Right ventricle myocardium inferior (tissue), 1 donor: Measurements from ENCODE around the gene ZNF639. TPM values are rescaled to one million over a fixed set of nuclear protein-coding genes. Genes with fewer than 3 reads are reported as not detected.
"Not testable (repeated sequence)": the region's sequence is repeated elsewhere in the genome, so short reads cannot be mapped to it uniquely, and the experiment has no call there.

Source experiments
- ATAC-seq: fragments of 200-7000 bp; cut with Tn5 transposase; one replicate; pipeline ENCODE4 v1.9.1; 2020; ENCODE audit warnings: mild to moderate bottlenecking, moderate library complexity
- DNase-seq: peaks from one replicate; pipeline ENCODE4 v3.0.0; 2021; ENCODE audit errors: missing footprints
- intact Hi-C: fragments of 100-400 bp; cut with DNase I; formaldehyde crosslinking; loops from one replicate; pipeline ENCODE4 v1.11.0; 2022
- total RNA-seq: library from RNA; stranded (reverse); fragmentation: NEBNext Ultra II Directional; extraction: Animal tissue kit (Norgen Biotek cat#: 25700); gene quantifications from one replicate; pipeline ENCODE4 v1.2.1, GENCODE V29; 2021
- donor health status: DM: no; HTN: yes; CAD: no; lungs with severe emphysema.

ZNF639 gene
- total RNA-seq, 1 donor from 2014 or later, result 31.2 TPM

GRCh38 chr3:179304605-179305004, 18.2 kb upstream of the ZNF639 start:
- intact Hi-C loops, result no loop called here
- DNase-seq (no peak), ATAC-seq (no peak)

- intact Hi-C loops, ATAC-seq, DNase-seq: not testable (repeated sequence)
Observed at GRCh38 chr3:179307362-179307761, 15.5 kb upstream of the ZNF639 start.

- DNase-seq (no peak), ATAC-seq (no peak)
- intact Hi-C loops, result no loop called here
Observed at GRCh38 chr3:179308001-179308400, 14.8 kb upstream of the ZNF639 start.

GRCh38 chr3:179309225-179310078, 13.4 kb upstream of the ZNF639 start:
- no peak for DNase-seq
- intact Hi-C loops, result no loop called here
- ATAC-seq, result no peak

GRCh38 chr3:179318876-179319275, 4.0 kb upstream of the ZNF639 start:
- DNase-seq (no peak), ATAC-seq (no peak)
- intact Hi-C loops, result no loop called here

- DNase-seq (no peak), ATAC-seq (no peak)
- intact Hi-C loops, result loop anchor here (1.0 to 5.0 kb wide), 3 partner anchors 59 to 307 kb away; no protein-coding TSS in a partner anchor
Observed at GRCh38 chr3:179321668-179322285, 1.1 kb upstream of the ZNF639 start.

- ATAC-seq, result peak; percentile 79
- intact Hi-C loops, result loop anchor here (1.0 to 5.0 kb wide), 3 partner anchors 24 to 239 kb away; partner anchors contain the start of genes ACTL6A and MFN1
- peak; percentile 89 for DNase-seq
Observed at GRCh38 chr3:179323197-179324110, 623 bp downstream of the ZNF639 start.

GRCh38 chr3:179324270-179324754, 1.5 kb downstream of the ZNF639 start:
- ATAC-seq, result no peak
- intact Hi-C loops, result loop anchor here (5.0 kb wide), 1 partner anchor 62 kb away; no protein-coding TSS in a partner anchor
- DNase-seq, result no peak

- intact Hi-C loops, result no loop called here
- no peak for DNase-seq
- no peak for ATAC-seq
Observed at GRCh38 chr3:179330438-179330837, 7.6 kb downstream of the ZNF639 start.

- DNase-seq (no peak), ATAC-seq (no peak)
- intact Hi-C loops, result no loop called here
Observed at GRCh38 chr3:179332240-179332639, 9.4 kb downstream of the ZNF639 start.

- intact Hi-C loops, result no loop called here
- DNase-seq (no peak), ATAC-seq (no peak)
Observed at GRCh38 chr3:179333084-179333483, 10.3 kb downstream of the ZNF639 start.

- ATAC-seq (peak; percentile 82), DNase-seq (no peak)
- intact Hi-C loops, result no loop called here
Observed at GRCh38 chr3:179336345-179336929, 13.6 kb downstream of the ZNF639 start.

- ATAC-seq (peak; percentile 99), DNase-seq (peak; percentile 97)
- intact Hi-C loops, result loop anchor here (1.0 kb wide), 1 partner anchor 24 kb away; the partner anchor contains the start of gene ZNF639
Observed at GRCh38 chr3:179347345-179348194, 24.7 kb downstream of the ZNF639 start, which contains the start of gene MFN1. TSS of gene MFN1 (plus strand) at chr3:179347709. CDS start at chr3:179348852, 1,143 bp downstream.

- ATAC-seq (no peak), DNase-seq (no peak)
- intact Hi-C loops, result no loop called here
Observed at GRCh38 chr3:179348325-179349013, 25.6 kb downstream of the ZNF639 start.

- intact Hi-C loops, result no loop called here
- DNase-seq, result no peak
- ATAC-seq, result no peak
Observed at GRCh38 chr3:179355996-179356395, 33.2 kb downstream of the ZNF639 start.

- ATAC-seq (no peak), DNase-seq (no peak)
- intact Hi-C loops, result no loop called here
Observed at GRCh38 chr3:179363332-179363731, 40.5 kb downstream of the ZNF639 start.

GRCh38 chr3:179369621-179370020, 46.8 kb downstream of the ZNF639 start:
- intact Hi-C loops, result no loop called here
- DNase-seq (no peak), ATAC-seq (no peak)
